Liver (tissue), 3 donors: ENCODE data around the gene SH3BP2.

Source experiments
- FOXA1 ChIP-seq: IDR thresholded peaks from 2 replicates; pipeline ENCODE4 v1.6.1; 2016; ENCODE audit warnings: antibody characterized with exemption
- GABPA ChIP-seq, 2 donors: IDR thresholded peaks in 1 of 2; conservative IDR thresholded peaks in 1 of 2; 2 replicates each; pipeline ENCODE4 v1.6.1; 2016; ENCODE audit warnings: antibody characterized with exemption in 2 of 2, mild to moderate bottlenecking in 1 of 2, moderate library complexity in 1 of 2
- NR2F2 ChIP-seq: IDR thresholded peaks from 2 replicates; pipeline ENCODE4 v1.6.1; 2016; ENCODE audit warnings: antibody characterized with exemption
- RAD21 ChIP-seq, 2 donors: IDR thresholded peaks; 2 replicates each; pipeline ENCODE4 v1.6.1; 2016; ENCODE audit warnings: antibody characterized with exemption in 2 of 2, mild to moderate bottlenecking in 2 of 2
- RXRA ChIP-seq, 2 donors: IDR thresholded peaks; 2 replicates each; pipeline ENCODE4 v1.6.1; 2017 to 2018; ENCODE audit warnings: antibody characterized with exemption in 2 of 2, mild to moderate bottlenecking in 1 of 2
- SP1 ChIP-seq: IDR thresholded peaks from 2 replicates; pipeline ENCODE4 v1.6.1; 2018; ENCODE audit warnings: antibody characterized with exemption, mild to moderate bottlenecking
- TAF1 ChIP-seq: conservative IDR thresholded peaks from 2 replicates; pipeline ENCODE4 v1.6.1; 2016; ENCODE audit warnings: antibody characterized with exemption, mild to moderate bottlenecking
- YY1 ChIP-seq: IDR thresholded peaks from 2 replicates; pipeline ENCODE4 v1.6.1; 2016; ENCODE audit warnings: antibody characterized with exemption, mild to moderate bottlenecking
- TF ChIP-seq, protein P1 (sequence below): fragments of 150-350 bp; IDR thresholded peaks from 2 replicates; pipeline ENCODE4 v1.5.1; 2017; ENCODE audit warnings: improper control_type of control experiment, low read depth, low read length; ENCODE audit not compliant: missing input control
- TF ChIP-seq, protein P2 (sequence below): IDR thresholded peaks from 2 replicates; pipeline ENCODE4 v1.6.1; 2016; ENCODE audit warnings: antibody characterized with exemption
- TF ChIP-seq, protein P3 (sequence below): IDR thresholded peaks from 2 replicates; pipeline ENCODE4 v1.6.1; 2016; ENCODE audit warnings: antibody characterized with exemption, mild to moderate bottlenecking
- donor health status: healthy.
- donor health status: healthy.

DNA sequence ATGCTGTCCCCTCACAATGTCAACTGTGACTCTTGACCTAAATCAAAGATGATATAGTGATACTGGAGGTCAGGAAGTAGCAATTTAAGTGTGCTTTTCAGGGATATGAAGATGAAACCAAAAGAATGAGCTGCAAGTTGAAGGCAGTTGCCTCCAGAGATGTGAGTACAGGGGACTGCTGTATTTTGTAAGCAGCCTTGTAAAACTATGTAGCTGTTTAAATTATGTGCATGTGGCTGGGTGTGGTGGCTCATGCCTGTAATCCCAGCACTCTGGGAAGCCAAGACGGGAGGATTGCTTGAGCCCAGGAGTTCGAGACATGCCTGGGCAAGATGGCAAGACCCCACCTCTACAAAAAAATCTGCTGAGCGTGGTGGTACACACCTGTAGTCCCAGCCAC lies 21.6 kb upstream of the SH3BP2 start:
- TF ChIP-seq, protein P1, sequence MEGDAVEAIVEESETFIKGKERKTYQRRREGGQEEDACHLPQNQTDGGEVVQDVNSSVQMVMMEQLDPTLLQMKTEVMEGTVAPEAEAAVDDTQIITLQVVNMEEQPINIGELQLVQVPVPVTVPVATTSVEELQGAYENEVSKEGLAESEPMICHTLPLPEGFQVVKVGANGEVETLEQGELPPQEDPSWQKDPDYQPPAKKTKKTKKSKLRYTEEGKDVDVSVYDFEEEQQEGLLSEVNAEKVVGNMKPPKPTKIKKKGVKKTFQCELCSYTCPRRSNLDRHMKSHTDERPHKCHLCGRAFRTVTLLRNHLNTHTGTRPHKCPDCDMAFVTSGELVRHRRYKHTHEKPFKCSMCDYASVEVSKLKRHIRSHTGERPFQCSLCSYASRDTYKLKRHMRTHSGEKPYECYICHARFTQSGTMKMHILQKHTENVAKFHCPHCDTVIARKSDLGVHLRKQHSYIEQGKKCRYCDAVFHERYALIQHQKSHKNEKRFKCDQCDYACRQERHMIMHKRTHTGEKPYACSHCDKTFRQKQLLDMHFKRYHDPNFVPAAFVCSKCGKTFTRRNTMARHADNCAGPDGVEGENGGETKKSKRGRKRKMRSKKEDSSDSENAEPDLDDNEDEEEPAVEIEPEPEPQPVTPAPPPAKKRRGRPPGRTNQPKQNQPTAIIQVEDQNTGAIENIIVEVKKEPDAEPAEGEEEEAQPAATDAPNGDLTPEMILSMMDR = no peak
- TF ChIP-seq FOXA1 (no peak), TAF1 (no peak), NR2F2 (no peak), YY1 (no peak), RXRA (IDR thresholded peaks at IDR 0.05) (no peak), SP1 (no peak), RAD21 (IDR thresholded peaks at IDR 0.05) (no peak), GABPA (IDR thresholded peaks at IDR 0.05 in 1 of 2, conservative IDR thresholded peaks at IDR 0.05 in 1 of 2) (no peak)
- TF ChIP-seq, protein P2, sequence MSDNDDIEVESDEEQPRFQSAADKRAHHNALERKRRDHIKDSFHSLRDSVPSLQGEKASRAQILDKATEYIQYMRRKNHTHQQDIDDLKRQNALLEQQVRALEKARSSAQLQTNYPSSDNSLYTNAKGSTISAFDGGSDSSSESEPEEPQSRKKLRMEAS = no peak
- TF ChIP-seq, protein P3, sequence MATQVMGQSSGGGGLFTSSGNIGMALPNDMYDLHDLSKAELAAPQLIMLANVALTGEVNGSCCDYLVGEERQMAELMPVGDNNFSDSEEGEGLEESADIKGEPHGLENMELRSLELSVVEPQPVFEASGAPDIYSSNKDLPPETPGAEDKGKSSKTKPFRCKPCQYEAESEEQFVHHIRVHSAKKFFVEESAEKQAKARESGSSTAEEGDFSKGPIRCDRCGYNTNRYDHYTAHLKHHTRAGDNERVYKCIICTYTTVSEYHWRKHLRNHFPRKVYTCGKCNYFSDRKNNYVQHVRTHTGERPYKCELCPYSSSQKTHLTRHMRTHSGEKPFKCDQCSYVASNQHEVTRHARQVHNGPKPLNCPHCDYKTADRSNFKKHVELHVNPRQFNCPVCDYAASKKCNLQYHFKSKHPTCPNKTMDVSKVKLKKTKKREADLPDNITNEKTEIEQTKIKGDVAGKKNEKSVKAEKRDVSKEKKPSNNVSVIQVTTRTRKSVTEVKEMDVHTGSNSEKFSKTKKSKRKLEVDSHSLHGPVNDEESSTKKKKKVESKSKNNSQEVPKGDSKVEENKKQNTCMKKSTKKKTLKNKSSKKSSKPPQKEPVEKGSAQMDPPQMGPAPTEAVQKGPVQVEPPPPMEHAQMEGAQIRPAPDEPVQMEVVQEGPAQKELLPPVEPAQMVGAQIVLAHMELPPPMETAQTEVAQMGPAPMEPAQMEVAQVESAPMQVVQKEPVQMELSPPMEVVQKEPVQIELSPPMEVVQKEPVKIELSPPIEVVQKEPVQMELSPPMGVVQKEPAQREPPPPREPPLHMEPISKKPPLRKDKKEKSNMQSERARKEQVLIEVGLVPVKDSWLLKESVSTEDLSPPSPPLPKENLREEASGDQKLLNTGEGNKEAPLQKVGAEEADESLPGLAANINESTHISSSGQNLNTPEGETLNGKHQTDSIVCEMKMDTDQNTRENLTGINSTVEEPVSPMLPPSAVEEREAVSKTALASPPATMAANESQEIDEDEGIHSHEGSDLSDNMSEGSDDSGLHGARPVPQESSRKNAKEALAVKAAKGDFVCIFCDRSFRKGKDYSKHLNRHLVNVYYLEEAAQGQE = no peak
